T-helper 2 cell (primary cell): ENCODE data around the gene C1QL4.
"Not testable (repeated sequence)": the region's sequence is repeated elsewhere in the genome, so short reads cannot be mapped to it uniquely, and the experiment has no call there.

Source experiments
- DNase-seq, 5 experiments: peaks; one replicate each; pipeline versions ENCODE4 v3.0.0 to v3.0.0-alpha.2; 2012 to 2022

The C1QL4 gene

DNA sequence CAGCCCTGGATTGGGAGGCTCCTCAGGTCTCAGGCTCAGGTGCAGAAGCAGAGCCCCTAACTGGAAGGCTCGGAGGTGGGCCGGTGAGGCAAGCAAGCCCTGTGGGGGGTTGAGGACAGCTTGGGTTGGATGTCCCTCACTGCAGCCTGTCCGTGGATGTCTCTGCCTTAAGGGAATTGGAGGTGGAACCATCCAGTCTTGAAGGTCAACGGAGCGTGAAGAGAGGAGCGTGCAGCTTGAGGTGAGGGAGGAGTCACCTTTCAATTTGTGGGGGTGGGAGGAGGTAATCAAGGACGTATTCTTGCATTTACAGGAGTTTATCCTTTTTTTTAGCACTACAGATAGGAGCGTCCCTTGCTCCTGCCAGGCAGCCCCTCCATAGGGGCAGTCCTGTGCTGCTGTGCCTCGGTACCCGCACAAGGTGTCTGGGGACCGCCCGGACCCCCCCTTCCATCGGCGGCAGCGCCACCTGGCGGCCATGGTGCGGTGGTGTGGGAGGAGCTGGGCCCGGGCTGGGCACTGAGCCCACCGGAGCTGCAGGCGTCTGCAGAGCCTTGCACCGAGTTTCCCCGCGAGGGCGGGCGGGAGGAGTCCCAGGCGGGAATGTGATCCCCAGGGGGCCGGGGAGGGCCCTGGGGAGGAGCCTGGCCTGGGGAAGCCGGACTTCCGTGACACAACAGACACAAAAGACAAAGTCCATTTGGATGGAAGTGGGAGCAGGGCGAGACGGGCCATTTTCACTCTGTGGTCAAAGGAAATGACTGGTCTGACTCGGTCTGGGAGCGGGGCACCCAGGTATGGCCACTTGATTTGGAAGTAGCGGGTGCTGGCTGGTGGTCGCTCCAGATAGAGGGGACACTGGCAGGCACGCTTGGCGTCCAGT is 10.6 kb upstream of the C1QL4 start:
- DNase-seq, result peak; percentile 65 to 73 (median 70)

DNA sequence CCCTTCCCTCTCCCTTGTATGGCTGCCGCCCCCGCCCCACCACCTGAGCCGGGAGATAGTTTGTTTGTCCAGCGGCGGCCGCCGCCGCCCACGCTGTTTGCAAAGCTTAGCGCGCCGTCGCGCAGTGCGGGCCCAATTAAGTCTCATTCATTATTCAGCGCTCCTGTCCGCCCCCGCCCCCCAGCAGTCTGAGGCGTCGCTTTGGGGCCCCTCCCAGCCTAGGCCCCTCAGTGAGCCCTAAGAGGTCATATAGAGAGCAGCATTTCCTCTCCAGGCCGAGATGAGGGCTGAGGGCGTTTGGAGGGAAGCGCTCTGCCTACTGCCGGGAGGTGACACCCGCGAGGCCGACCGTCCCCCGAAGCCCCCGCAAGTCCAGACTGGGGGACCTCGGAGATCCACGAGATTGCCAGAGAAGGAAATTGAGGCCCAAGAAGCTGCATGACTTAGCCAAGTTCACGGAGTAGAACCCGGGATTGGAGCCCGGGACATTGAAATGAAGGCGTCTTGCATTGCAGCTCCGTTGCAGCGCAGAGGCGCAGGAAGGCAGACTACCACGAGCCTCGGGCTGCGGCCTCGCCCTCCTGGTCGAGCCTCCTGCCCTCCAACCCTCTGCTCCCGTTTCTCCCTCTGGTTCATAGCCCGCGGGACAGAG is 9.8 kb upstream of the C1QL4 start, which contains the start of gene DNAJC22:
Gene DNAJC22 (plus strand): TSS at position 230 of the 652 bp plus-strand sequence. CDS start 1,985 bp downstream, outside the sequence.
- peak in 1 of 5 experiments; percentile 48 for DNase-seq

DNA sequence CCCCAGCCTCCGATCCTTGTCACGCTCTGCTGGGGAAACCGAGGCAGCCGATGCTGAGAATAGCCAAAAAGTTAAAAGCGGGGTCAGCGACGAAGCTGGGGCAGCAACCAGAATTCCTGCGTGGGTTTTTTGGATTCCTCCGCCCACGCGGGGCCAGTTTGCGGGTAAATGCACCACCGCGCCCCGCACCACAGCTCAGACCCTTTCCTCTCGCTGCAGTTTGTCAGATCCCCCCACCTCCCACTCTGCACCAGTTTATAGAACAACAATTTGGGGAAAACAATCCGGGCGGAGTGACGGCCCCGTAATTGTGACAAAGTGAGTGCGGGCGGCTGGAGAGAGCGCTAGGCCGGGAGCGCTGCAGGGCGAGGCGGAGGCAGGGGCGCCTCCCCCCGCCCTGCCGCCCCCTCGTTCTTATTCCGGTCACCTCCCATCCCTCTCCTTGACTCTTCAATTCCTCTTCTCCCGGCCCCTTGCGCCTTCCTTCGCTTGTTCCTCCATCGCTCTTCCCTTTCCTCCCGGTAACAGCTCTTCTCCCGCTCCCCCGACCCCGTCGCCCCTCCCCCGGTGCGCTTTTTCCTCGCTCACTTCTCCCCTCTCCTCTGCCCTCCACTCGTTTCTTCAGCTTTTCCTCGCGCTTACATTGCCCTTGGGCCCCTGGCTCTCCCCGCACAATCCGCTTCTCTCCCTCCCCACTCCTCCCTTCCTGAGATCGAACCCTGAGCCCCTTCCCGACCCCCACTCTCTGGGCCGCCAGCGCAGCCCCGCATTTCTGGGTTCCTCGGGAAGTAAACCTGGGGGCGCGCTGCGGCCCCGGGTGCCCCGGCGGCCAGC is 9.1 kb upstream of the C1QL4 start:
- DNase-seq, result no peak

DNA sequence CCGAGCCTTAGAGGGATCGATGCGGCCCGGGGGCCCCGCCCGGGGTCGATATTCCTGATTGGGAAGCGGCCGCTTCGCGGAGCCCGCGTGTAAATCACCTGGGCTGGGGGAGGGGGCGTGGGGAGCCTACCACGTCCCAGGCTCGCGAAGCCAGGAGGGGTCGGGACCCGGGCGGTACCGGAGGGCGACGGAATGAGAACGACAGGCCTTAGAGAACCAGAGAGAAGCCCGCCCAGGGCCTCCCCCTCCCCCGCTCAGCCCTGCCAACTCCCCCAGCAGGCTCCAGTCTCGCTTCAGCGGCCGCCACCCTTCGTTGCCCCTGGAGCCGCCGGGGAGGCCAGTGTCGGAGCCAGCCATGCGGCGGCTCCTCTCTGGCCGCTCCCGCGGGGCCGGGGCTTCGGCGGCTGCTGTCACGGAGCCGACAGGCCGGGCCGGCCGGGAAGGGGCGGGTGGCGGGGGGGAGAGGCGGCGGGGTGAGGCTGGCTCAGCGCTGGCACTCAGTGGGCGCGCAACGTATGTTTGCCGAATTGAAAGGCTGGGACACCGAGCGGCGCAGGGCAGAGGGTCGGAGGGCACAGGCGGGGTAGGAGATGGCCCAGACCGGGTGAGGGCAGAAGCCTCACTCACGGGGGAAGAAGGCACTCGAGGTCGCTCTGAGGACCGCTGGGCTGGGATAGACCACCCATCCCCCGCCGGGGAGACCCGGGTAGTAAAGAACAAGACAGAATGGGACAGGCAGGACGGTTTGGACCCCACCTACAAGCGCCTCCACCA is 8.2 kb upstream of the C1QL4 start:
- DNase-seq, result no peak

DNA sequence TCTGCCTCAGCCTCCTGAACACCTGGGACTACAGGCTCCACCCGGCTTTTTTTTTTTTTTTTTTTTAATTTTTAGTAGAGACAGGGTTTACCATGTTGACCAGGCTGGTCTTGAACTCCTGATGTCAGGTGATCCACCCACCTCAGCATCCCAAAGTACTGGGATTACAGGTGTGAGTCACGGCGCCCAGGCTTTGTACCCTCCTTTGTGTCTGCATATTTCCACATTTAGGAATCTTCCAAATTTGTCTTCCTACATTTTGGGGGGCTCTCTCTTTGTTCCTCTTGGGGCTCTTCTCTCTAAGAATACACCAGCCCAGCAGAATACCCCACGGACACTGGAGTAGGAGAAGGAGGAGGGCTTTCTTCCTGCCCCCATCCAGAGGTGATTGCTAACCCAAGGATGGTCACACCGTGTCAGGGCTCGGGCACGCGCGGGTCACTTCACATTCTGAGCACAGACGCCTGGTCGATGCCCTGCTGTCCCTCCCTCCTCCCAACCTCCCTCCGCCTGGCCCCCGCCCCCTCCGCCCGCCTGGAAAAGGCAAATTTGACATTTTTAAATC is 7.6 kb upstream of the C1QL4 start:
- DNase-seq, result no peak

DNA sequence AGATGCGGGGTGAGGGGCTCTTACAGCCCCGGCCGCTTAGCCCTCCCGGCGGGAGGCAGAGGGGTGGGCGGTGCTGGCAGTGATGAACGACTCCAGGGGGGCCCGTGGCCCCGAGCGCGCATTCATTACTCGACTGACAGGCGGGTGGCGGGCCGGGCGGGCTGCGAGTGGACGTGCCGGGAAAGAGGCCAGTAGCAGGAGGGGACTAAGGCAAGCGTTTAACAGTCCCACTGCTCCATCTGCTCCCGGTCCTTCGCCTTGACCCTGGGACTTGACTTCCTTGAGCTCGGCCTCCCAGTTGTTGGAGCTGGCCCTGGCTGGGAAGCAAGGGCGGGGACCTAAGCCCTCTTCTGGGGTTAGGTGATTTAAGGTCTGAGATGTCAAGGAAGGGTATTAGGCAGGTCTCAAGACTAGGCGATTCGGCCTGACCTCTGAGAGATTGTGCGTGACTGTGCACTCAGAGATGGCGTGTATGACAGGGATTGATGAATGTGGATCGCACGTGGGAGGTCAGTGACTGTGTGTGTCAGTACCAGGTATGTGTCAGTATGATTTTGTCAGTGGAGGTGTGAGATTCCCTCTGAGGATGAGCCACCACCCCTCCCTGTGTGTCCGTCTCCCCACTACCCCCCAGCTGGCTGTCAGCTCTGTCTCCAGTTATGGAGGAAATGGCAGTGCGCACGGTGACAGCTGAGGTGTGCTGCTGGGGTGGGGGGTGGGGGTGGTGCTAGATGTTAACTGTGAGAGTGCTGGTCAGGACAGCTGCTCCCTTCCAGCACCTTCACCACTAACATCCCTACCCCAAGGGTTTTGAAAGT is 6.1 kb upstream of the C1QL4 start:
- no peak for DNase-seq

DNA sequence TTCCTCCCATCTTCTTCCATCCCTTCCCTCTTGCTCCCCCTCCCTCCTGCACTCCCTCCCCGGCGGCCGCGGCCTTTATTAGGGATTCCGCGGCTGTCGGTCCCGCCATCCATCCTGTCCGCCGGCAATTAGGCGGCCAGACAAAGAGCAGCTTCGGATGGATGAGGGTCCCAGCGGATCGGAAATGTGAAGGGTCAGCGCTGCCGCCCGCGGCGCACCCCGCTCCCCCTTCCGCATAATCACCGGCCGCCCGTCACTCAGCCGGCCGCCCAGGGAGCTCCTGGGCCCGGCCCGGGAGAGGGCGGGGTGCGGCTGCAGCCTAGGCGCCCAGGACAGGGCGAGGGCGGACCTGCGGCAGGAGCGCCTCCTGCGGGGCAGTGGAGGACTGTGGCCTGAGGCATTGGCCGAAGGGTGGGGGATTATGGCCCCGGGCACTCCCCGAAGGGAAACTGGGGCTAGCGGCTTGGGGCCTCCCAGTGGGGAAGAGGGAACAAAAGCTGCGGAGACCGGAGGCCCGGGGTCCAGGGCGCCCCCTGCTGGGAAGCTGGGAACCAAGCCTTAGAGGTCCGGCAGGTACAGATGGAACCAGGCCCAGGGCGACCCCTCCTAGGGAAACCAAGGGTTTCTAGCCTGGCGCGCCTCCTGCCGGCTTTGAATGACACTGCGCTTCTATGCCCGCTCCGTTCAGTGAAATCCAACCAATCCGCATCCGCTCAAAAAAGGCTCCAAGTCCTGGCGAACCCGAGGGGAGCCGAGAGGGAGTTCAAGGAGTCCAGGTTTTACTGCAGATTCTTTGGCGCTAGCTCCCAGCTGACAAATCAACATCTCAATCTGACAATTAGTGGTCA is 5.3 kb upstream of the C1QL4 start:
- DNase-seq, result peak; percentile 46 to 73 (median 64)

DNA sequence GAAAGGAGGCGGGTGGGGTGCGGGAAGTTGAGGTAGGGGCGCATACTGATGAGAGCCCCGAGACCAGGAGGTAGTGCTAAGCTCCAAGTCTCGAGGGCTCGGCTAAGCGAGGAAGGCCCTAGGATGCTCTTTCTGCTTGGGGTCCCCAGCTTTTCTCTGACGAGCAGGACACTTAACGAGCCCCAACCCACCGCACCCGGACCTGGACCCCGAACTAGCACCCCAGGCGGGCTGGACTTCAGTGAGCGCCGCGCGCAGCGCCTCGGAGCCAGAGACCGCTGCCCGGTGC is 4.7 kb upstream of the C1QL4 start:
- no peak for DNase-seq

DNA sequence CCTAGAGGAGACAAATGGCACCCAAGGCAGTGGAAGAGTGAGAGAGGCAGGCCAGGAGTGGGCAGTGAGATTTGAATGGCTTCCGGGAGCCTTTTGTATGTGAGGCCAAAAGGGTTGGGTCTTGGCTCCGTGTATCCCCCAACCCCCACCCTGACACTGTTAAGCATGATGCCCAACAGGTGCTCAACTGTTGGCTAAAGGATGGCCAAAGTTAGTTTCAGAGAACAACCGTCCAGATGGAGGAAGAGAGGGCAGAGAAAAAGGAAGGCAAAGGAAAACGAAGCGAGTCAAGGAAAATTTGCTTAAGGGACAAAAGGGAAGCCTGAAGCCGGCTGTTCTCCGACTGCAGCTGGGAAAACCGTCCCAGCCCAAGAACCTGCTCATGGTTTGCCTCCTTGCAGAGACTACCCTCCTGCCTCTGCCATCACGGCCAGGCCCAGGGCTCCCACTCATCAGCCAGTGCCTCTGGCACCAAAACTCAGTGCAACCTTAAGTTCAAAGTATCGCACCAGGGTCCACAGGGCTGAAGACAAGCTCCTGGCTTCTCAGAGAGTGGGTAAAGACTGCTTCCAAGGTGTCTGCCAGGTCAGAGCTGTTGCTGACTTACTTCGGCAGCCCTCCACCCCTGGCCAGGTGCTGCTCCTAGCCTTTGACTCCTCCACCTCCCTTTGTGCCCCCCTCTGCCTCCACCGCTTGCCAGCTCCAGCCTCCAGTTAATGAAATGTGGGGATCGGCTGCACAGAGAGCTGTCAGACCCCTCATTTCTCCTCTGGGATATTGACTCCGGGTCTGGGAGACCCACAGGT is 4.2 kb upstream of the C1QL4 start:
- DNase-seq, result no peak

DNA sequence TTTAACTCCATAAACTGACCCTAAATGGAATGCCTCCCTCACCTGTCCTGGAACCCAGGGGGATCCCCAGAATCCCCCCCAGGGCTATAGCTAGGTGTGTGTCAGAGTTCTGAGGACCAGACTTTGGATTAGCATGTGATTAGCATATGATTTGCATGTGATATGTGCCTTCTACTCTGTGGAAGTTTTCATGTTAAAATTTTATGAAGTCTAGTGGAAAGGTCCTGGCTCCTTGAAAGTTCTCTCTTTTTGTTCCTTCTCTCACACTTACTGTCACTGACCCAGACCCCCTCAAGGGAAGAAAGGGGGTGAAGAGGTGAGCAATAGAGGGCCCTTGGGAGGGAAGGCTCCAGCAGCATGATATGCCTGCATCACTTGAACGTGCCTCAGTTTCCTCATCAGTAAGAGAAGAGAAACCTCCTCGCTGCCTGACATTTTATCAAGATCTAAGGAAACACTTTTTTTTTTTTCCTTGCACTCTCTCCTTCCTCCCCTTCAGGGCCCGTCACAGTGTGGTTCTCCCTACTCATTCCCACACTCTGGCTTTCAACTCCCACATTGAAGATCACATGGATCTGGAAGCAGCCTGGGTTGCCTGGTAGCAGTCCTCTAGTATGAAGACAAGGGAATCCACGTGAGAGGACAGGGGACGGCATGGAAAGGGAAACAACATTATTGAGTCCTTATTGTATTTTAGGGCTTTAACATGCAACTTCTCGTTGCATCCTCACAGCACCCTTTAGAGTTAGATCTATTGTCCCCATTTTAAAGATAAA is 3.3 kb upstream of the C1QL4 start:
- DNase-seq, result no peak

DNA sequence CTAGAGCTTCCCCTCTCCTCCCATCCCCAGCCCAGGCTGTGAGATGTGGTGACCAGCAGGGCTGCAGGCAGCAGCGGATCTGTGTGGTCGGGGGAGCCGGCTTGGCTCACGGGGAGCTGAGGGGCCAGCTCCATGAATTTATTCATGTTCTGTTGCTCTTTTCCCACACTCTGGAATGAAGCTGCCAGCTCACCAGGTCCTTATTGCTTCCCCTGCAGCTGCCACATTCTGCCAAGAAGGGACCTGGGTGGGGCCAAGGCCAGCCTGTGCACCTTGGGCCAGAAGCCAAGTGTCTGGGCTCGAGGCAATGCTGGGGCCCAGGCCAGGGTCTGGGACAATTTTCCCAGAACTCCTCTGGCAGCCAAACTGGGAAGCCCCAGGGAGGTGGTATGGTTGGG is 2.5 kb upstream of the C1QL4 start:
- DNase-seq, result no peak

DNA sequence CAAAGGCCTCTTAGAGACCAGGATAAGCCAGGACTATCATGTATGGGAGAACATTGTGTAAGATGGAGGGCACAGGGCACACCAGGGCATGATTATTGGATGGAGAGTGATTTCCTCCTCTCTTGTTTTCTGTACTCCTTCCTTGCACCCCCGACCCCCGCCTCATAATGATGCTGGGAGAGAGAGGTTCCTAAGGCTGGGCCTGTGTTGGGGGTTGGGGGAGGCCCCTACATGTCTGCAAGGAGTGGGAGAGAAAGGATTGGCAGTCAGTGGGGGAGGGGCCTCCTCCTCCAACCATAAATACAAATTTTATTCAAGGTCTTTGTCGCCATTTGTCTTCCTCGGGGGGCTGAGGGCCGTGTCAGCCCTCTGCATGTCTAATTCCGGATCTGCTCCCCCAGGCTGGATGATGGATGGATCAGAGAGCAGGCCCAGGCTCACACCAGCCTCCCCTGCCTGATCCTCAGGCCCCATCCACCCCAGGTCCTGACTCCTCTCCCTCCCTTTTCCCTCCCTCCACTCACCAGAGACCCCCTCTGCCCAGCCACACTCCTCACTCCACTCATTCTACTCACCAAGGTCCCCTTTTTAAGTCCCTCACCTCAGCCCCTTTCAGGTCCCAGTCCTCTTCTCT is 2.0 kb upstream of the C1QL4 start:
- no peak for DNase-seq

DNA sequence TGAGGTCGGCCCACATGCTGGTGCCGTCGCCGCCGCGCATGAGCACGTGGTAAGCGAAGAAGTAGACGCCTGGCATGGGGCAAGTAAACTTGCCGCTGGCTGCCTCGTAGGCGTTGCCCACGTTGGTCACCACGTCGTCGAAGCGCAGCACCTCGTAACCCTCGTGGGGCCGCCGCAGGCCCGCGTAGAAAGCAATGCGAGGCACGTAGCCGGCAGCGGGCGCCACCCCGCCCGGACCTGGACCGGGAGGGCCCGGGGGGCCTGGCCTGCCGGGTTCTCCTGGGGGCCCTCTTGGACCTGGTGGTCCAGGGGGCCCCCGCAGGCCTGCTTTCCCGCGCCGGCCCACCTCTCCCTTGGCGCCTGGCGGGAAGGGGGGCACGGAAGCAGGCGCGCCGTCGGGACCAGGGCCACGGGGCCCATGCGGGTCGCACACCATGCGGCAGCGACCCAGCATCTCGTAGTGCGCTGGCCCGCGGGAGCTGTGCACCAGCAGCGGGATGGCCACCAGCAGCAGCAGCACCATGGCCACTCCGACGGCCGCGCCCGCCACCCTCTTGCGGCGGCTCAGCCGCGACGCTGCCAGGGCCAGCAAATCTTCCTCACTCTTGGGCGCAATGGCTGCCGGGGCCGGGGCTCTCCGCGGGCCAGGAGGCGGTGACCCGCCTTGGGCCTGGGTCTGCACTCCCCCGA is 888 bp downstream of the C1QL4 start:
- DNase-seq, result no peak

DNA sequence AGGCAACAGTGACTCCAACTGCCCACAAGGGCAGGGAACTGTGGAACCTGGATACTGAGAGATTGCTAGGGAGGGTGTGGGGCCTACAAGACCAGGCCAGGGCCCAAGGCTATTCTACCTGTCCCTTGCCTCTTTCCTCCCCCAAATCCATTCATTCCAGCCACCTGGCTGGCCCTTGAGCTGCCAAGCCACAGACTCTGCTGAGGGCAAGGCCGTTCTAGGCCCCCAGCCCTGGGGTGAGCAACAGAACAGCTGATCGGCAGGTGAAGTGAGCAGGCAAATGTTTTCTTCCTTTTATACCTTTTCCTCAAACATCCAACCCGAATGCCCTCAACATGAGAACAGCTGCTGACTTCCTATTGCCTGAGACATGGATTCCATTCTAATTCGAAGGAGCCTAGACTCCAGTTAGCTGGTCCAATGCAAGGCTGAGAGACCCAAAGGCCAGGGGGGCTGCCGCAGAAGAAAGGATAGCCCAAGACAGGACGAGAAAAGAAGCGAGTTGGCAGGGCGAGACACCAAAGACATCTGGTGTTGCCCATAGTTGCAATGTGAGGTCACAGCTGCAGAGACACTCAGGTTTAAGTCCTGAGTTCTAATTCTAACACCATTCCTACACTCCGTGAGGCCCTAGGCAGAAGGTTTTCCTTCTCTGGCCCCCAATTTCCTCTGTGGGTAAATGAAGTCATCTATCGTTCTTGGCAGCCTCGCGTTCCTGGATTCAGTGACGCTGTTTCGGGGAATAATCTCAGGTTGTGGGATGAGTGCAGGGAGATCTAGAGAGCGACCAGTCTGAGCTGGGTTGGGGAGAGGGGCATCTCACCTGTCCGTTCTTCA is 1.7 kb downstream of the C1QL4 start:
- no peak for DNase-seq

DNA sequence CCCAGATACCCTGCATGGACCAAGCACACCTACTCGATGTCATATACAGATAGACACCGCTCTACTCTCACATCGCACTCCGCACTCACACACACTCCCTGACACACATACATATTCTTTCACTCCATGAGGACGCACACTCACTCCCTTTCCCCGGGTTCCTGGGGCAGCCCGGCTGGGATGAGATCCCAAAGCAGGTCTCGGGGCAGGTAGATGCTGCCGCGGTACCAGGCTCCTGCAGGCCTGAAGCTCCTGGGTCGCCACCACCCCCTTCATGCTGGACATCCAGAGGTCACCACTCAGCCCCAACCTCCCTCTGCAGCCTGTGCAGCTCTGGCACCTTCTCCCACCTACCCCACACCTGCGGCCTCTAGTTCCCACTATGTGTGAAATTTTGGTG is 2.3 kb downstream of the C1QL4 start:
- no peak for DNase-seq

DNA sequence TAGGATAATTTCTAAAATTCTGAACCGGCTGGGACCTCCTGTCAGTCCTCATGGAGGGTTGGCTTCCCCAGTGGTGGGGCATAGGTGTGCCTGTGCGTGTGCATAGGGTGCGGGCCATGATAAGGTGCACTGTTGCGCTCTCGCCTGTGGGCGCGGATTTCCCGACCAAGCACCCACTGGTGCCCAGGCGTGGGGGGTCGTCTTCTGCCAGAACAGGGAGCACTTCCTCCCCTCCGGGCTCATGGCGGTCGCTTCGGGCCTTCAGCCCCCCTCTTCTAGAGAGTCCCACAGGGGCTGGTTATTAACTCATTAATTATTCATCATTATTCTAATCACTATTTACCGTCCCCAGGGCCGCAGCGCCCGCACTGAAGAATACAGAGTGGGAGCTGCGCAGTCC is 2.8 kb downstream of the C1QL4 start:
- no peak for DNase-seq

DNA sequence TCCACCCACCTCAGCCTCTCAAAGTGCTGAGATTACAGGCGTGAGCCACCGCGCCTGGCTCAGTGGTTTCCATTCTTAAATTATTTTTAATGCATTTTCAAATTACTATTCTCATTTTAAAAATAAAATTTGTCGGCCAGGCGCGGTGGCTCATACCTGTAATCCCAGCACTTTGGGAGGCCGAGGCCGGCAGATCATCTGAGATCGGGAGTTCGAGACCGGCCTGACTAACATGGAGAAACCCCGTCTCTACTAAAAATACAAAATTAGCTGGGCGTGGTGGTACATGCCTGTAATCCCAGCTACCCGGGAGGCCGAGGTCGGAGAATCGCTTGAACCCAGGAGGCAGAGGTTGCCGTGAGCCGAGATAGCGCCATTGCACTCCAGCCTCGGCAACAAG is 3.2 kb downstream of the C1QL4 start:
- not testable (repeated sequence) for DNase-seq
